ENCODE results near the gene ODAPH. TPM values are rescaled to one million over a fixed set of nuclear protein-coding genes. Genes with fewer than 3 reads are reported as not detected.

The ODAPH gene
- total and polyA plus RNA-seq, 2 donors (not counting 1 experiment from before 2014, with no cell fraction given): 0.09 to 0.81 TPM

GRCh38 chr4:75565481-75565880, 9.6 kb downstream of the ODAPH start:
- POLR2A ChIA-PET: no interaction called here
- H3K27ac Mint-ChIP-seq: no peak overlapping the region

GRCh38 chr4:75566911-75567310, 11.0 kb downstream of the ODAPH start:
- Histone ChIP-seq H3K4me3 (ENCODE audit: control extremely low read depth in 1 of 5, extremely low read depth in 1 of 5, insufficient read depth in 1 of 5, low read depth in 2 of 5, low read length in 4 of 5) (no peak overlapping the region), H3K9ac (ENCODE audit: low read length) (no peak overlapping the region), H3K4me1 (ENCODE audit: control insufficient read depth in 2 of 2, insufficient read depth in 2 of 2, low read length in 2 of 2) (peaks cover 0 to 4% of the 10 kb centered on the region in 2 donors), H3K9me3 (ENCODE audit: control extremely low read depth in 1 of 3, control insufficient read depth in 2 of 3, insufficient read depth in 1 of 3, low read length in 2 of 3) (no peaks in the 10 kb centered on the region), H3K79me2 (ENCODE audit: control insufficient read depth, insufficient read depth, low read length) (no peaks in the 10 kb centered on the region), H3K4me2 (replicated peaks; ENCODE audit: low read depth, low read length, poor library complexity, severe bottlenecking) (no peak overlapping the region), H4K20me1 (ENCODE audit: control insufficient read depth, insufficient read depth, low read length, poor library complexity, severe bottlenecking) (no peaks in the 10 kb centered on the region), H3K27me3 (replicated peaks in 1 of 4; ENCODE audit: control extremely low read depth in 1 of 4, control insufficient read depth in 3 of 4, insufficient read depth in 4 of 4, low read length in 3 of 4) (no peaks in the 10 kb centered on the region), H2AFZ (ENCODE audit: insufficient read depth, low read depth, low read length, poor library complexity, severe bottlenecking) (no peak overlapping the region), H3K27ac (ENCODE audit: low read length in 2 of 2) (no peak overlapping the region), H3K36me3 (replicated peaks in 1 of 2; ENCODE audit: control extremely low read depth in 1 of 2, control insufficient read depth in 1 of 2, extremely low read depth in 1 of 2, insufficient read depth in 2 of 2, low read length in 1 of 2) (no peaks in the 10 kb centered on the region)
- ChIA-PET CTCF (interaction anchor here (0.6 kb wide), 1 partner anchor 173 kb away, joined by 3 read pairs; no protein-coding TSS in a partner anchor), POLR2A (no interaction called here)
- H3K4me3 Mint-ChIP-seq: no peak overlapping the region
- no peak for ATAC-seq (ENCODE audit: low read depth)
- intact Hi-C loops (cut with micrococcal nuclease): no loop called here
- no peak overlapping the region for H3K27ac Mint-ChIP-seq
- no peak for TF ChIP-seq EZH2 (IDR thresholded peaks at IDR 0.05; ENCODE audit: borderline replicate concordance, insufficient read depth, low read depth, low read length, poor library complexity, severe bottlenecking)
- TF ChIP-seq, protein P1, sequence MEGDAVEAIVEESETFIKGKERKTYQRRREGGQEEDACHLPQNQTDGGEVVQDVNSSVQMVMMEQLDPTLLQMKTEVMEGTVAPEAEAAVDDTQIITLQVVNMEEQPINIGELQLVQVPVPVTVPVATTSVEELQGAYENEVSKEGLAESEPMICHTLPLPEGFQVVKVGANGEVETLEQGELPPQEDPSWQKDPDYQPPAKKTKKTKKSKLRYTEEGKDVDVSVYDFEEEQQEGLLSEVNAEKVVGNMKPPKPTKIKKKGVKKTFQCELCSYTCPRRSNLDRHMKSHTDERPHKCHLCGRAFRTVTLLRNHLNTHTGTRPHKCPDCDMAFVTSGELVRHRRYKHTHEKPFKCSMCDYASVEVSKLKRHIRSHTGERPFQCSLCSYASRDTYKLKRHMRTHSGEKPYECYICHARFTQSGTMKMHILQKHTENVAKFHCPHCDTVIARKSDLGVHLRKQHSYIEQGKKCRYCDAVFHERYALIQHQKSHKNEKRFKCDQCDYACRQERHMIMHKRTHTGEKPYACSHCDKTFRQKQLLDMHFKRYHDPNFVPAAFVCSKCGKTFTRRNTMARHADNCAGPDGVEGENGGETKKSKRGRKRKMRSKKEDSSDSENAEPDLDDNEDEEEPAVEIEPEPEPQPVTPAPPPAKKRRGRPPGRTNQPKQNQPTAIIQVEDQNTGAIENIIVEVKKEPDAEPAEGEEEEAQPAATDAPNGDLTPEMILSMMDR (IDR thresholded peaks at IDR 0.05): no peak
- 100% methylated on average over 1 of the region's 1 CpG for WGBS (ENCODE audit: insufficient coverage)
- H3K27me3 Mint-ChIP-seq: peaks cover 19% of the 10 kb centered on the region
- H3K9me3 Mint-ChIP-seq (ENCODE audit: insufficient read depth): no peaks in the 10 kb centered on the region
- DNase-seq: no peak
- H3K4me1 Mint-ChIP-seq: peaks cover 5% of the 10 kb centered on the region

More at GRCh38 chr4:75565481-75565880, 9.6 kb downstream of the ODAPH start:
- no peaks in the 10 kb centered on the region for H3K27me3 ChIP-seq (replicated peaks in 1 of 4; ENCODE audit: control extremely low read depth in 1 of 4, control insufficient read depth in 3 of 4, insufficient read depth in 4 of 4, low read length in 3 of 4)
- H3K4me1 Mint-ChIP-seq: peaks cover 5% of the 10 kb centered on the region
- H3K9me3 ChIP-seq (ENCODE audit: control extremely low read depth in 1 of 3, control insufficient read depth in 2 of 3, insufficient read depth in 1 of 3, low read length in 2 of 3): no peaks in the 10 kb centered on the region
- ATAC-seq (ENCODE audit: low read depth) (no peak), DNase-seq (no peak)
- intact Hi-C loops (cut with micrococcal nuclease): no loop called here
- no peak overlapping the region for H3K4me3 ChIP-seq (ENCODE audit: control extremely low read depth in 1 of 5, extremely low read depth in 1 of 5, insufficient read depth in 1 of 5, low read depth in 2 of 5, low read length in 4 of 5)
- no peak overlapping the region for H3K4me3 Mint-ChIP-seq
- no peak overlapping the region for H3K9ac ChIP-seq (ENCODE audit: low read length)
- no peak overlapping the region for H3K27ac ChIP-seq (ENCODE audit: low read length in 2 of 2)
- H3K4me1 ChIP-seq (ENCODE audit: control insufficient read depth in 2 of 2, insufficient read depth in 2 of 2, low read length in 2 of 2): peaks cover 0 to 4% of the 10 kb centered on the region in 2 donors
- H3K36me3 ChIP-seq (replicated peaks in 1 of 2; ENCODE audit: control extremely low read depth in 1 of 2, control insufficient read depth in 1 of 2, extremely low read depth in 1 of 2, insufficient read depth in 2 of 2, low read length in 1 of 2): no peaks in the 10 kb centered on the region
- H3K79me2 ChIP-seq (ENCODE audit: control insufficient read depth, insufficient read depth, low read length): no peaks in the 10 kb centered on the region
- no peaks in the 10 kb centered on the region for H4K20me1 ChIP-seq (ENCODE audit: control insufficient read depth, insufficient read depth, low read length, poor library complexity, severe bottlenecking)
- peaks cover 18% of the 10 kb centered on the region for H3K27me3 Mint-ChIP-seq
- CTCF ChIA-PET: no interaction called here
- TF ChIP-seq, protein P1 (IDR thresholded peaks at IDR 0.05): no peak
- TF ChIP-seq EZH2 (IDR thresholded peaks at IDR 0.05; ENCODE audit: borderline replicate concordance, insufficient read depth, low read depth, low read length, poor library complexity, severe bottlenecking): no peak
- no peak overlapping the region for H3K4me2 ChIP-seq (replicated peaks; ENCODE audit: low read depth, low read length, poor library complexity, severe bottlenecking)
- H2AFZ ChIP-seq (ENCODE audit: insufficient read depth, low read depth, low read length, poor library complexity, severe bottlenecking): no peak overlapping the region
- no peaks in the 10 kb centered on the region for H3K9me3 Mint-ChIP-seq (ENCODE audit: insufficient read depth)
